ENCODE measurements around the gene SMURF2.

The SMURF2 gene

GRCh38 chr17:64505340-64506200 is 156.5 kb downstream of the SMURF2 start:
- DNase-seq (ENCODE audit: low spot score) = peak; percentile 83
- no peak for TF ChIP-seq CTCF (IDR thresholded peaks at IDR 0.05; ENCODE audit: extremely low read depth, missing control alignments)

- DNase-seq (ENCODE audit: low spot score) = no peak
- TF ChIP-seq CTCF (IDR thresholded peaks at IDR 0.05; ENCODE audit: extremely low read depth, missing control alignments) = no peak
These were observed 157.3 kb downstream of the SMURF2 start for GRCh38 chr17:64504769-64505339.

DNA sequence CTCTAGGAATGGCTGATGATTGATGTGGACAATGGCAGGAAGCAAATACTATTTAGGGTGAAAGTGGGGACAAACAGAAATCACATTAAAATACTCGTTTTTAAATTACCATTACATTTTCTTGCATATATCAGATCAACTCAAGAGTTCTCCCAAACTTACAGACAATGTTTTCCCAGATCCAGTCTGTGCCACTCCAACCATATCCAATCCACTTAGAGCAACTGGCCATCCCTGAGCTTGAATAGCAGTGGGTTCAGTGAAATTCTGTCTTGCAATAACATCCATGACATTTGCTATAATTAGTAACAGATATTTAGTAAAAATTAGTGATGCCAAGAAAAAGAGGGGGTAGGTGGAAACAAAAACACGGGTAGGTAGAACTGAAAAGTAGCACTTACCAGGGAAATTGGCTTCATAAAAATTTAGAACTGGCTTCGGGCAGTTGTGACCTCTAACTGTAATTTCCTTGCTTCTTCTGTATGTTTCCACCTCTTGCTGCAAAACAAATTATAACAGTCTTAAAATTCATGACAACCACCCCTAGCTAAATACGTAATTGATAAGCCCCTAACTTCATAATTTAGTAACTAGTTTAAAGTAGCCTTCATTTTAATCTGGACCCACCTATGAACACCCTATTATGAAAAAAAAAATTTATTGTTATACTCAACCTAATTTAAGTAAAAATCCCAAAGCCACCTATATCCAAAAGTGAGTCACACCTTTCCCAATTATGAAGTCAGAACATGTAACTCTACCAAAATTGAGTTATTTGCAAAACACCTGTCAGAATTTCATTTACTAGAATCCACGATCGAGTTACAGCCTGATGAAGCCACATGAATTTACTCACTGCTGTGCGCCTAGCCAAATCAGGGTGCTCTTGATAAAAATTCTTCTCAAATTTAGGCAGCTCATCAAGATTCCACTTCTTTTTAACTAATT is 158.0 kb downstream of the SMURF2 start:
- TF ChIP-seq CTCF (IDR thresholded peaks at IDR 0.05; ENCODE audit: extremely low read depth, missing control alignments) = no peak
- no peak for DNase-seq (ENCODE audit: low spot score)

DNA sequence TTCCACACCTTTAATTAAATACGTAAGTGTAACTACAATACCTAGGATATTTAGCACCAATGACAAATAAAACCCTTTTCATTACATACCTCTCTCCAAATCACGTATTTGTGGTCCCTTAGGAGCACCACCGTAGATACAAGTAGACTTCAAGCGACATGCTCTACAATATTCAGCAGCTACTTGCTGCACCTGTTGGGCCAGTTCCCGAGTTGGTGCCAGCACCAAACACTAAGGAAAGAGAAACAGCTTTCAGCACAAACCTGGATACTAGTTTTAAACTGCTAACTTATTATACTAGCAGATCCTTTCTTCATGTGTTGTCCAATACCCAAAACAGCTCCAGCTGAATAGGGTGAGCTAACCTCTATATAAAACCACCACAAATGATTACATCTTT is 158.8 kb downstream of the SMURF2 start:
- TF ChIP-seq CTCF (IDR thresholded peaks at IDR 0.05; ENCODE audit: extremely low read depth, missing control alignments) = no peak
- no peak for DNase-seq (ENCODE audit: low spot score)

DNA sequence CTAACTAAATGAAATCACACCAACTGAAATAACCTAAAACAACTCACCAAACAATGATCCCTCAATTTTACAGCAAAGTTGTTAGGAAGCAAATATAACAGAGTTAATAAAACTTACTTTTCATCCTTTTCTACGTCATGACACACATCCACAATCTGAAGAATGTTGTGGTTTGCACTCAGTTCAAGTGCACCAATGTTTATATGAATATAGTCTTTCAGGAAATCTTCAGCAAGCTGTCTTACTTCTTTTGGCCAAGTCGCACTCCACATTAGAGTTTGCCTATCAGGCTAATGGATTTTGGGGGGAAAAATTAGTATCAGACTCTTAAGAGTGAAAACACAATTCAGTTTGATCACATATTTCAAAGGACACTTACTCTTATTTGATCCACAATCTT is 159.3 kb downstream of the SMURF2 start:
- TF ChIP-seq CTCF (IDR thresholded peaks at IDR 0.05; ENCODE audit: extremely low read depth, missing control alignments) = no peak
- DNase-seq (ENCODE audit: low spot score) = no peak

- DNase-seq (ENCODE audit: low spot score) = no peak
- TF ChIP-seq CTCF (IDR thresholded peaks at IDR 0.05; ENCODE audit: extremely low read depth, missing control alignments) = no peak
These were observed 160.1 kb downstream of the SMURF2 start for GRCh38 chr17:64502021-64502420.
